PFSK-1 (cell line): ENCODE data around the gene CXCL17.

ENCODE experiments used
- POLR2AphosphoS5 ChIP-seq: IDR thresholded peaks from 2 replicates; pipeline ENCODE4 v1.6.1; 2012; ENCODE audit warnings: low read depth, mild to moderate bottlenecking, control low read depth, low read length, moderate library complexity
- TAF1 ChIP-seq: IDR thresholded peaks from 2 replicates; pipeline ENCODE4 v1.6.1; 2012; ENCODE audit warnings: low read length, control low read depth, borderline replicate concordance; ENCODE audit not compliant: insufficient read depth

GRCh38 chr19:42472402-42473147, 29.8 kb upstream of the CXCL17 start:
- TF ChIP-seq TAF1 (no peak), POLR2AphosphoS5 (no peak)
